Mucosa of descending colon (tissue), 3 donors: ENCODE results near the gene TNS1. TPM values are rescaled to one million over a fixed set of nuclear protein-coding genes. Genes with fewer than 3 reads are reported as not detected.
"Not testable (repeated sequence)": the region's sequence is repeated elsewhere in the genome, so short reads cannot be mapped to it uniquely, and the experiment has no call there.

Experiments
- ATAC-seq: fragments of 200-7000 bp; cut with Tn5 transposase; one replicate; pipeline ENCODE4 v1.9.1; 2020; ENCODE audit warnings: mild to moderate bottlenecking, moderate library complexity
- DNase-seq, 3 donors: peaks; one replicate each; pipeline ENCODE4 v3.0.0-alpha.2; 2020
- H3K36me3 ChIP-seq: fragments of 200-600 bp; one replicate; pipeline ENCODE4 v1.8.0; 2021; ENCODE audit warnings: low read depth, mild to moderate bottlenecking
- H3K4me1 ChIP-seq: fragments of 200-600 bp; one replicate; pipeline ENCODE4 v1.8.0; 2021; ENCODE audit warnings: low read depth, mild to moderate bottlenecking
- H3K4me3 ChIP-seq: fragments of 200-600 bp; one replicate; pipeline ENCODE4 v1.8.0; 2021; ENCODE audit warnings: mild to moderate bottlenecking
- H3K9me3 ChIP-seq: fragments of 200-600 bp; one replicate; pipeline ENCODE4 v1.8.0; 2021; ENCODE audit warnings: mild to moderate bottlenecking
- CTCF ChIP-seq: fragments of 200-600 bp; IDR thresholded peaks from one replicate; pipeline ENCODE4 v1.8.0; 2022; ENCODE audit warnings: antibody characterized with exemption, mild to moderate bottlenecking
- intact Hi-C, 2 donors: fragments of 100-400 bp; cut with DNase I in 1 of 2; cut with micrococcal nuclease in 1 of 2; formaldehyde crosslinking; loops; one replicate each; pipeline versions ENCODE4 v1.11.0 to v1.11.1; 2022; cut with DNase I, micrococcal nuclease
- total RNA-seq, 3 donors: library from RNA; stranded (reverse); fragmentation: NEBNext Ultra II Directional in 2 of 3; extraction: Animal tissue kit (Norgen Biotek cat#: 25700) in 2 of 3; gene quantifications; one replicate each; pipeline versions ENCODE4 v1.2.1 to v1.2.4, GENCODE V29; 2021 to 2023
- donor health status: DM: no; HTN: no; CAD: no; lungs with moderate emphysema.
- donor health status: DM: no; HTN: no; CAD: no.
- donor health status: DM: no; HTN: yes; CAD: no.

TNS1 gene
- total RNA-seq, 3 donors from 2014 or later: 43.8 to 1,458 (median 121) TPM

GRCh38 chr2:217788669-217789002 is 214.2 kb downstream of the TNS1 start:
- DNase-seq (no peak), ATAC-seq (no peak)
- intact Hi-C loops: loop anchor here (2.0 to 10.0 kb wide), 3 partner anchors 98 to 206 kb away; no protein-coding TSS in a partner anchor
- no peaks in the 10 kb centered on the region for H3K36me3 ChIP-seq
- no peak overlapping the region for H3K4me3 ChIP-seq
- TF ChIP-seq CTCF: no peak
- no peaks in the 10 kb centered on the region for H3K9me3 ChIP-seq
- no peaks in the 10 kb centered on the region for H3K4me1 ChIP-seq

GRCh38 chr2:217787160-217787877 is 215.5 kb downstream of the TNS1 start:
- DNase-seq (no peak), ATAC-seq (no peak)
- H3K4me1 ChIP-seq: no peaks in the 10 kb centered on the region
- H3K9me3 ChIP-seq: no peaks in the 10 kb centered on the region
- intact Hi-C loops: loop anchor here (5.0 to 10.0 kb wide), 2 partner anchors 205 to 207 kb away; no protein-coding TSS in a partner anchor
- no peaks in the 10 kb centered on the region for H3K36me3 ChIP-seq
- TF ChIP-seq CTCF: no peak
- H3K4me3 ChIP-seq: no peak overlapping the region

- not testable (repeated sequence) for H3K9me3 ChIP-seq, H3K4me1 ChIP-seq, ATAC-seq, H3K4me3 ChIP-seq, DNase-seq, H3K36me3 ChIP-seq
- intact Hi-C loops: loop anchor here (5.0 to 10.0 kb wide), 2 partner anchors 206 to 208 kb away; no protein-coding TSS in a partner anchor
Observed at GRCh38 chr2:217786560-217786959, 216.2 kb downstream of the TNS1 start.

- Histone ChIP-seq H3K4me3 (no peak overlapping the region), H3K4me1 (no peaks in the 10 kb centered on the region), H3K36me3 (no peaks in the 10 kb centered on the region), H3K9me3 (no peaks in the 10 kb centered on the region)
- intact Hi-C loops: loop anchor here (5.0 to 10.0 kb wide), 2 partner anchors 207 to 209 kb away; no protein-coding TSS in a partner anchor
- peak; percentile 93 for TF ChIP-seq CTCF
- DNase-seq (peak; percentile 73 to 87 (median 81)), ATAC-seq (peak; percentile 85)
Observed at GRCh38 chr2:217785544-217786045, 217.2 kb downstream of the TNS1 start.

GRCh38 chr2:217784996-217785543 is 217.7 kb downstream of the TNS1 start:
- TF ChIP-seq CTCF: no peak
- intact Hi-C loops: loop anchor here (5.0 to 10.0 kb wide), 2 partner anchors 207 to 210 kb away; no protein-coding TSS in a partner anchor
- ATAC-seq (no peak), DNase-seq (no peak)
- no peaks in the 10 kb centered on the region for H3K9me3 ChIP-seq
- H3K4me1 ChIP-seq: no peaks in the 10 kb centered on the region
- no peaks in the 10 kb centered on the region for H3K36me3 ChIP-seq
- H3K4me3 ChIP-seq: no peak overlapping the region

- DNase-seq: no peak
- no peak overlapping the region for H3K4me3 ChIP-seq
- TF ChIP-seq CTCF: no peak
- H3K36me3 ChIP-seq: no peaks in the 10 kb centered on the region
- H3K9me3 ChIP-seq: no peaks in the 10 kb centered on the region
- H3K4me1 ChIP-seq: no peaks in the 10 kb centered on the region
- ATAC-seq: no peak
- intact Hi-C loops: loop anchor here in 1 of 2 donors (10.0 kb wide), 1 partner anchor 212 kb away; no protein-coding TSS in a partner anchor
Observed at GRCh38 chr2:217783243-217783642, 219.6 kb downstream of the TNS1 start.
